WTC11 (cell line): ENCODE data around the gene ATPAF2. TPM values are rescaled to one million over a fixed set of nuclear protein-coding genes. Genes with fewer than 3 reads are reported as not detected.

ENCODE experiments used
- ATAC-seq: fragments of 200-7000 bp; cut with Tn5 transposase; 2 replicates; pipeline ENCODE4 v1.10.0; 2021; ENCODE audit warnings: mild to moderate bottlenecking, moderate library complexity
- CTCF ChIA-PET: fragments of 300-600 bp; sonication (Branson Sonifier 250); formaldehyde crosslinking; loops from one replicate; lab custom pipeline; 2021; ENCODE audit warnings: antibody characterized with exemption; lab: Charles Lee
- POLR2A ChIA-PET: fragments of 350-600 bp; sonication (Branson Sonifier 250); formaldehyde crosslinking; loops from one replicate; lab custom pipeline; 2021; ENCODE audit warnings: antibody characterized with exemption; lab: Charles Lee
- DNase-seq: peaks from one replicate; pipeline ENCODE4 v3.0.0; 2021; ENCODE audit warnings: low spot score
- H3K27ac Mint-ChIP-seq: 2 replicates; pipeline ENCODE4 v1.8.0; 2021; ENCODE audit warnings: mixed read lengths
- H3K27me3 Mint-ChIP-seq: 2 replicates; pipeline ENCODE4 v1.8.0; 2021; ENCODE audit warnings: low read depth, mild to moderate bottlenecking, moderate library complexity, mixed read lengths
- H3K36me3 Mint-ChIP-seq: 2 replicates; pipeline ENCODE4 v1.8.0; 2021; ENCODE audit warnings: mixed read lengths
- H3K4me1 Mint-ChIP-seq: 2 replicates; pipeline ENCODE4 v1.8.0; 2022; ENCODE audit warnings: mixed read lengths
- H3K4me3 Mint-ChIP-seq: 2 replicates; pipeline ENCODE4 v1.8.0; 2021; ENCODE audit warnings: mild to moderate bottlenecking, moderate library complexity, mixed read lengths
- H3K9me3 Mint-ChIP-seq: 2 replicates; pipeline ENCODE4 v1.8.0; 2021; ENCODE audit warnings: mixed read lengths
- AFF4 ChIP-seq: sonication (generic); formaldehyde crosslinking; IDR thresholded peaks from 2 replicates; pipeline ENCODE4 v1.8.1; 2023; ENCODE audit warnings: mild to moderate bottlenecking, missing genetic modification reagents, borderline replicate concordance
- ARID4B ChIP-seq: sonication (generic); formaldehyde crosslinking; IDR thresholded peaks from 2 replicates; pipeline ENCODE4 v1.8.0; 2023; ENCODE audit warnings: missing genetic modification reagents, mild to moderate bottlenecking, borderline replicate concordance
- FOXP1 ChIP-seq: sonication (generic); formaldehyde crosslinking; IDR thresholded peaks from 2 replicates; pipeline ENCODE4 v1.8.0; 2022; ENCODE audit warnings: missing genetic modification reagents, mild to moderate bottlenecking, moderate library complexity, borderline replicate concordance
- GTF2I ChIP-seq: fragments of 250-450 bp; sonication (Bioruptor Pico); conservative IDR thresholded peaks from 2 replicates; pipeline ENCODE4 v1.4.0; 2021; ENCODE audit warnings: mild to moderate bottlenecking
- IRF2 ChIP-seq: sonication (generic); formaldehyde crosslinking; IDR thresholded peaks from 2 replicates; pipeline ENCODE4 v1.8.0; 2022; ENCODE audit warnings: low read depth, missing genetic modification reagents, borderline replicate concordance
- KAT7 ChIP-seq: sonication (generic); formaldehyde crosslinking; IDR thresholded peaks from 2 replicates; pipeline ENCODE4 v1.8.1; 2023; ENCODE audit warnings: missing genetic modification reagents, mild to moderate bottlenecking, borderline replicate concordance
- MYBL2 ChIP-seq: sonication (generic); formaldehyde crosslinking; IDR thresholded peaks from 2 replicates; pipeline ENCODE4 v1.8.1; 2023; ENCODE audit warnings: mild to moderate bottlenecking, moderate library complexity, missing genetic modification reagents
- NFE2L1 ChIP-seq: sonication (generic); formaldehyde crosslinking; IDR thresholded peaks from 2 replicates; pipeline ENCODE4 v1.8.1; 2023; ENCODE audit warnings: missing genetic modification reagents
- NFYB ChIP-seq: sonication (generic); formaldehyde crosslinking; conservative IDR thresholded peaks from 2 replicates; pipeline ENCODE4 v1.8.0; 2022; ENCODE audit warnings: low read depth, missing genetic modification reagents
- NR1H2 ChIP-seq: sonication (generic); formaldehyde crosslinking; IDR thresholded peaks from 2 replicates; pipeline ENCODE4 v1.9.0; 2021; ENCODE audit warnings: mild to moderate bottlenecking, moderate library complexity, missing genetic modification reagents
- NR3C1 ChIP-seq: sonication (generic); formaldehyde crosslinking; conservative IDR thresholded peaks from 2 replicates; pipeline ENCODE4 v1.8.1; 2023; ENCODE audit warnings: low read depth, mild to moderate bottlenecking, missing genetic modification reagents
- RORB ChIP-seq: fragments of 250-450 bp; sonication (Bioruptor Pico); IDR thresholded peaks from 2 replicates; pipeline ENCODE4 v1.9.0; 2021; ENCODE audit warnings: mild to moderate bottlenecking
- SMAD4 ChIP-seq: sonication (generic); formaldehyde crosslinking; IDR thresholded peaks from 2 replicates; pipeline ENCODE4 v1.8.0; 2022; ENCODE audit warnings: mild to moderate bottlenecking, missing genetic modification reagents
- SP1 ChIP-seq: sonication (generic); formaldehyde crosslinking; conservative IDR thresholded peaks from 2 replicates; pipeline ENCODE4 v1.8.1; 2022; ENCODE audit warnings: missing genetic modification reagents
- TCF7 ChIP-seq: sonication (generic); formaldehyde crosslinking; IDR thresholded peaks from 2 replicates; pipeline ENCODE4 v1.8.0; 2022; ENCODE audit warnings: mild to moderate bottlenecking, low read depth, missing genetic modification reagents, moderate library complexity
- TEAD1 ChIP-seq: sonication (generic); formaldehyde crosslinking; IDR thresholded peaks from 2 replicates; pipeline ENCODE4 v1.8.0; 2022; ENCODE audit warnings: mild to moderate bottlenecking, missing genetic modification reagents
- ZNF121 ChIP-seq: sonication (generic); formaldehyde crosslinking; IDR thresholded peaks from 2 replicates; pipeline ENCODE4 v1.8.0; 2023; ENCODE audit warnings: missing genetic modification reagents
- ZNF138 ChIP-seq: sonication (generic); formaldehyde crosslinking; conservative IDR thresholded peaks from 2 replicates; pipeline ENCODE4 v1.8.1; 2022; ENCODE audit warnings: mild to moderate bottlenecking, moderate library complexity, missing genetic modification reagents
- ZNF263 ChIP-seq: sonication (generic); formaldehyde crosslinking; IDR thresholded peaks from 2 replicates; pipeline ENCODE4 v1.8.1; 2022; ENCODE audit warnings: low read depth, mild to moderate bottlenecking, moderate library complexity, missing genetic modification reagents
- total RNA-seq: library from RNA; stranded (reverse); gene quantifications from 3 replicates; pipeline ENCODE4 v1.2.3, GENCODE V29; 2021
- TF ChIP-seq, protein P1 (sequence below): sonication (generic); formaldehyde crosslinking; IDR thresholded peaks from 2 replicates; pipeline ENCODE4 v1.8.1; 2023; ENCODE audit warnings: mild to moderate bottlenecking, missing genetic modification reagents
- TF ChIP-seq, protein P2 (sequence below): sonication (generic); formaldehyde crosslinking; IDR thresholded peaks from 2 replicates; pipeline ENCODE4 v1.8.1; 2023; ENCODE audit warnings: mild to moderate bottlenecking, missing genetic modification reagents, moderate library complexity
- TF ChIP-seq, protein P3 (sequence below): sonication (generic); formaldehyde crosslinking; IDR thresholded peaks from 2 replicates; pipeline ENCODE4 v1.8.0; 2023; ENCODE audit warnings: mild to moderate bottlenecking, missing genetic modification reagents

The ATPAF2 gene
- total RNA-seq, 1 experiment from 2014 or later = 33.5 TPM

DNA sequence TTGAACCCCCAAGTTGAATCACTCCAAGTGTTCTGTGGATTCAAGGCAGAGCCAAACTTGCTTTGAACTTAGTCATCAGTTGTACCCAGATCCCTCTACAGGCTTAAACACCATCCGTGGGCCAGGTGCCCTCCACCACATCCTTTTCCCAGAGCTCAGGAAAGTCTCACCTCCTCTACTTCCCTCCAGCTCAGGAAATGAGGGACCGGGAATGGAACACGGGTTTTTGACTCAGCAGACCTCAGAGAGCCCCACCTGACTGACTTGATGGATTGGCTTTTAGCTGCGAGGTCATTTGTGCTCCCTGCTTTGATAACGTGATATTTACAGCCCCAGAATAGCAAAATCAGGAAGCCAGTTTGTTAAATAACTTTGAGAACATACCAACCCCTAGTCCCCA, 20.3 kb upstream of the ATPAF2 start (continued):
- TF ChIP-seq RORB (no peak), NR1H2 (no peak), ZNF263 (CRISPR knock-in tag) (no peak), GTF2I (CRISPR knock-in tag) (no peak), NR3C1 (CRISPR knock-in tag) (no peak), AFF4 (CRISPR knock-in tag) (no peak), IRF2 (CRISPR knock-in tag) (no peak)
- TF ChIP-seq, protein P1, sequence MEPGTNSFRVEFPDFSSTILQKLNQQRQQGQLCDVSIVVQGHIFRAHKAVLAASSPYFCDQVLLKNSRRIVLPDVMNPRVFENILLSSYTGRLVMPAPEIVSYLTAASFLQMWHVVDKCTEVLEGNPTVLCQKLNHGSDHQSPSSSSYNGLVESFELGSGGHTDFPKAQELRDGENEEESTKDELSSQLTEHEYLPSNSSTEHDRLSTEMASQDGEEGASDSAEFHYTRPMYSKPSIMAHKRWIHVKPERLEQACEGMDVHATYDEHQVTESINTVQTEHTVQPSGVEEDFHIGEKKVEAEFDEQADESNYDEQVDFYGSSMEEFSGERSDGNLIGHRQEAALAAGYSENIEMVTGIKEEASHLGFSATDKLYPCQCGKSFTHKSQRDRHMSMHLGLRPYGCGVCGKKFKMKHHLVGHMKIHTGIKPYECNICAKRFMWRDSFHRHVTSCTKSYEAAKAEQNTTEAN (CRISPR knock-in tag) = no peak
- TF ChIP-seq, protein P2, sequence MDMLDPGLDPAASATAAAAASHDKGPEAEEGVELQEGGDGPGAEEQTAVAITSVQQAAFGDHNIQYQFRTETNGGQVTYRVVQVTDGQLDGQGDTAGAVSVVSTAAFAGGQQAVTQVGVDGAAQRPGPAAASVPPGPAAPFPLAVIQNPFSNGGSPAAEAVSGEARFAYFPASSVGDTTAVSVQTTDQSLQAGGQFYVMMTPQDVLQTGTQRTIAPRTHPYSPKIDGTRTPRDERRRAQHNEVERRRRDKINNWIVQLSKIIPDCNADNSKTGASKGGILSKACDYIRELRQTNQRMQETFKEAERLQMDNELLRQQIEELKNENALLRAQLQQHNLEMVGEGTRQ (CRISPR knock-in tag) = no peak

DNA sequence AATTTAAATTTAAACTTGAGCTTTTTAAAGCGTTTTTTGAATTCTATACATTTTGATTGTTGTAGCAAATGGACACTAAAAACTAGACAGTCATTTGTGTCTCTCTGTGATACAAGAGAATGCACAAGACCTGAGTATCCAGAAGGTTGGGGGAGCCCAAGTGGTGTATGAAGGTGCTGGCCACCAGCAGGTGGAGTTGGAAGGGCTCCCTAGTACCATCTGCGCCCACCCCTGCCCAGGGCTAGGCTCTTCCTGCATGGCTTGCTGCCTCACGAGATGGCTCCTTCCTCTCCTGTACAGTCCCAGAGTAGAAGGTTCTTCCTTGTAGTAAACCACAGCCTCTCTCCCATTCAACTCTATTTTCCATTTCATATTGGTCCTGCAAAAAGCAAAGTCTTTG, 17.2 kb upstream of the ATPAF2 start:
- Mint-ChIP-seq H3K27ac (no peak overlapping the region), H3K36me3 (peaks cover 49% of the 10 kb centered on the region), H3K4me3 (no peak overlapping the region), H3K27me3 (no peaks in the 10 kb centered on the region), H3K9me3 (no peaks in the 10 kb centered on the region), H3K4me1 (no peaks in the 10 kb centered on the region)
- TF ChIP-seq MYBL2 (CRISPR knock-in tag) (no peak), NFE2L1 (CRISPR knock-in tag) (no peak), FOXP1 (CRISPR knock-in tag) (no peak), TCF7 (no peak), SMAD4 (CRISPR knock-in tag) (no peak)
- ChIA-PET CTCF (no interaction called here), POLR2A (no interaction called here)
- ATAC-seq = no peak
- no peak for DNase-seq

DNA sequence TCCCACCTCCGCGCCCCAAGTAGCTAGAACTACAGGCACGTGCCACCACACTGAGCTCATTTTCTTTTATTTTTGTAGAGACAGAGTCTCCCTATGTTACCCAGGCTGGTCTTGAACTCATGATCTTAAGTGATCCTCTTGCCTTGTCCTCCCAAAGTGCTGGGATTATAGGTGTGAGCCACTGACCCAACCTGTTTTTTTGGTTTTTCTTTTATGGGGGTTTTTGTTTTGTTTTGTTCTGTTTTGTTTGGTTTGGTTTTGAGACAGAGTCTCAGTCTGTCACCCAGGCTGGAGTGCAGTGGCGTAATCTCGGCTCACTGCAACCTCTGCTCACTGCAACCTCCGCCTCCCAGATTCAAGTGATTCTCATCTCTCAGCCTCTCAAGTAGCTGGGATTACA, 16.6 kb upstream of the ATPAF2 start:
- Mint-ChIP-seq H3K4me3 (no peak overlapping the region), H3K4me1 (no peaks in the 10 kb centered on the region), H3K27ac (no peak overlapping the region), H3K9me3 (no peaks in the 10 kb centered on the region), H3K36me3 (peaks cover 49% of the 10 kb centered on the region), H3K27me3 (no peaks in the 10 kb centered on the region)
- no peak for DNase-seq
- POLR2A ChIA-PET = no interaction called here
- no peak for ATAC-seq
- CTCF ChIA-PET = no interaction called here
- no peak for TF ChIP-seq TEAD1 (CRISPR knock-in tag)
- no peak for TF ChIP-seq SP1
- no peak for TF ChIP-seq KAT7 (CRISPR knock-in tag)
- TF ChIP-seq MYBL2 (CRISPR knock-in tag) = no peak
- TF ChIP-seq GTF2I (CRISPR knock-in tag) = no peak
- TF ChIP-seq, protein P3, sequence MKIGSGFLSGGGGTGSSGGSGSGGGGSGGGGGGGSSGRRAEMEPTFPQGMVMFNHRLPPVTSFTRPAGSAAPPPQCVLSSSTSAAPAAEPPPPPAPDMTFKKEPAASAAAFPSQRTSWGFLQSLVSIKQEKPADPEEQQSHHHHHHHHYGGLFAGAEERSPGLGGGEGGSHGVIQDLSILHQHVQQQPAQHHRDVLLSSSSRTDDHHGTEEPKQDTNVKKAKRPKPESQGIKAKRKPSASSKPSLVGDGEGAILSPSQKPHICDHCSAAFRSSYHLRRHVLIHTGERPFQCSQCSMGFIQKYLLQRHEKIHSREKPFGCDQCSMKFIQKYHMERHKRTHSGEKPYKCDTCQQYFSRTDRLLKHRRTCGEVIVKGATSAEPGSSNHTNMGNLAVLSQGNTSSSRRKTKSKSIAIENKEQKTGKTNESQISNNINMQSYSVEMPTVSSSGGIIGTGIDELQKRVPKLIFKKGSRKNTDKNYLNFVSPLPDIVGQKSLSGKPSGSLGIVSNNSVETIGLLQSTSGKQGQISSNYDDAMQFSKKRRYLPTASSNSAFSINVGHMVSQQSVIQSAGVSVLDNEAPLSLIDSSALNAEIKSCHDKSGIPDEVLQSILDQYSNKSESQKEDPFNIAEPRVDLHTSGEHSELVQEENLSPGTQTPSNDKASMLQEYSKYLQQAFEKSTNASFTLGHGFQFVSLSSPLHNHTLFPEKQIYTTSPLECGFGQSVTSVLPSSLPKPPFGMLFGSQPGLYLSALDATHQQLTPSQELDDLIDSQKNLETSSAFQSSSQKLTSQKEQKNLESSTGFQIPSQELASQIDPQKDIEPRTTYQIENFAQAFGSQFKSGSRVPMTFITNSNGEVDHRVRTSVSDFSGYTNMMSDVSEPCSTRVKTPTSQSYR = no peak
- TF ChIP-seq NR3C1 (CRISPR knock-in tag) = no peak
- TF ChIP-seq NFYB = no peak
- no peak for TF ChIP-seq ZNF138 (CRISPR knock-in tag)
- TF ChIP-seq ZNF121 (CRISPR knock-in tag) = no peak
- TF ChIP-seq ARID4B (CRISPR knock-in tag) = no peak
